OCI-LY1 (cell line): ENCODE measurements around the gene LINS1.
A peak's percentile ranks its signal among the peaks of the same experiment; 100 is the strongest.

Experiments used
- H2AFZ ChIP-seq: fragments of 200-600 bp; sonication (generic), shearing (Covaris generic); 2 replicates; pipeline ENCODE4 v1.6.0; 2014; ENCODE audit warnings: antibody characterized with exemption, mild to moderate bottlenecking, low read length
- H3F3A ChIP-seq: fragments of 200-600 bp; sonication (generic), shearing (Covaris generic); 2 replicates; pipeline ENCODE4 v1.6.0; 2014; ENCODE audit warnings: mild to moderate bottlenecking, antibody characterized with exemption, low read length, moderate library complexity; ENCODE audit not compliant: insufficient read depth
- H3K27ac ChIP-seq: fragments of 200-600 bp; sonication (generic); 2 replicates; pipeline ENCODE4 v1.5.1; 2014; ENCODE audit warnings: low read length, mixed run types, mild to moderate bottlenecking, low read depth; ENCODE audit not compliant: poor library complexity, severe bottlenecking
- H3K27me3 ChIP-seq: fragments of 200-600 bp; sonication (generic); 2 replicates; pipeline ENCODE4 v1.6.0; 2014; ENCODE audit warnings: antibody characterized with exemption, mild to moderate bottlenecking, low read length, moderate library complexity; ENCODE audit not compliant: insufficient read depth
- H3K36me3 ChIP-seq: fragments of 200-600 bp; sonication (generic); 2 replicates; pipeline ENCODE4 v1.6.1; 2014; ENCODE audit warnings: mild to moderate bottlenecking, antibody characterized with exemption, low read length, moderate library complexity, mixed read lengths; ENCODE audit not compliant: insufficient read depth
- H3K4me1 ChIP-seq: fragments of 200-600 bp; sonication (generic); 2 replicates; pipeline ENCODE4 v1.5.1; 2014; ENCODE audit warnings: mild to moderate bottlenecking, low read length, moderate library complexity; ENCODE audit not compliant: insufficient read depth, severe bottlenecking
- H3K4me2 ChIP-seq: fragments of 200-600 bp; sonication (generic), shearing (Covaris generic); 2 replicates; pipeline ENCODE4 v1.6.1; 2014; ENCODE audit warnings: low read length
- H3K4me3 ChIP-seq: fragments of 200-600 bp; sonication (generic); 2 replicates; pipeline ENCODE4 v1.5.1; 2014; ENCODE audit warnings: low read length, low read depth, mild to moderate bottlenecking, mixed read lengths; ENCODE audit not compliant: poor library complexity, severe bottlenecking
- H3K79me2 ChIP-seq: fragments of 200-600 bp; shearing (Covaris generic); 2 replicates; pipeline ENCODE4 v1.6.1; 2016; ENCODE audit warnings: mixed run types, low read length, mixed read lengths; ENCODE audit not compliant: insufficient read depth
- H3K9ac ChIP-seq: fragments of 200-600 bp; sonication (generic), shearing (Covaris generic); 2 replicates; pipeline ENCODE4 v1.6.1; 2014; ENCODE audit warnings: mild to moderate bottlenecking, low read length, mixed read lengths
- H3K9me2 ChIP-seq: fragments of 200-600 bp; sonication (generic), shearing (Covaris generic); 2 replicates; pipeline ENCODE4 v1.6.1; 2014; ENCODE audit warnings: low read depth, mild to moderate bottlenecking, low read length, mixed read lengths
- H3K9me3 ChIP-seq: fragments of 200-600 bp; shearing (Covaris generic); 2 replicates; pipeline ENCODE4 v1.6.1; 2014; ENCODE audit warnings: low read length, mixed read lengths
- H4K20me1 ChIP-seq: fragments of 200-600 bp; sonication (generic), shearing (Covaris generic); 2 replicates; pipeline ENCODE4 v1.6.0; 2016; ENCODE audit warnings: mild to moderate bottlenecking, low read length; ENCODE audit not compliant: insufficient read depth
- EZH2 ChIP-seq: fragments of 200-600 bp; sonication (generic), shearing (Covaris generic); IDR thresholded peaks from 2 replicates; pipeline ENCODE4 v1.8.0; 2017; ENCODE audit warnings: borderline replicate concordance, mixed run types, mild to moderate bottlenecking, antibody characterized with exemption, low read length, moderate library complexity, mixed read lengths
- TF ChIP-seq, protein P1 (sequence below): fragments of 200-600 bp; sonication (generic), shearing (Covaris generic); IDR thresholded peaks from 2 replicates; pipeline ENCODE4 v1.5.1; 2017; ENCODE audit warnings: mild to moderate bottlenecking, antibody characterized with exemption, low read length, moderate library complexity, mixed read lengths

The LINS1 gene

DNA sequence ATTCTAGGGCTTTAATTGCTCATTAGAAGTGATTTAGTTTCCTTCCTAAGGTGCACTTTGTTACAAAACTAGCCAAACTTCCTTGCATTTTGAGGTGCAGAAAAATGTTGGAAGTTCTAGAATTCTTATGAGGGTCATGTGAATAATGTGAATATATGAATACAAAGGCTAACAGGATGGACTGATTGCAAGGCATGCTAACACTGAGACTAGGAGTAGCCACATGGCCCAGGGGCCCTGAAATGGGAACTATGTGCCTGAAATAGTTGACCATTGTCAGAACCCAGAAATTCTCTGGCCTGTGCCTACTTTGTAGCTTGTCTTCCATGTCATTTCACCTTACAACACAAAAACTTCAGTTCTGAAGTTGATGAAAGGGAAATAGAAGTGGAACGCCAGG is 11.2 kb upstream of the LINS1 start:
- Histone ChIP-seq H3F3A (no peaks in the 10 kb centered on the region; the same call in 1 of the 2 replicates), H2AFZ (no peak overlapping the region), H3K9ac (no peak overlapping the region), H3K4me2 (no peak overlapping the region), H3K27ac (no peak overlapping the region), H3K9me3 (no peaks in the 10 kb centered on the region), H3K9me2 (no peaks in the 10 kb centered on the region), H4K20me1 (no peaks in the 10 kb centered on the region), H3K36me3 (peaks cover 44% of the 10 kb centered on the region), H3K27me3 (no peaks in the 10 kb centered on the region), H3K4me1 (no peaks in the 10 kb centered on the region), H3K4me3 (no peak overlapping the region), H3K79me2 (no peaks in the 10 kb centered on the region)
- TF ChIP-seq, protein P1, sequence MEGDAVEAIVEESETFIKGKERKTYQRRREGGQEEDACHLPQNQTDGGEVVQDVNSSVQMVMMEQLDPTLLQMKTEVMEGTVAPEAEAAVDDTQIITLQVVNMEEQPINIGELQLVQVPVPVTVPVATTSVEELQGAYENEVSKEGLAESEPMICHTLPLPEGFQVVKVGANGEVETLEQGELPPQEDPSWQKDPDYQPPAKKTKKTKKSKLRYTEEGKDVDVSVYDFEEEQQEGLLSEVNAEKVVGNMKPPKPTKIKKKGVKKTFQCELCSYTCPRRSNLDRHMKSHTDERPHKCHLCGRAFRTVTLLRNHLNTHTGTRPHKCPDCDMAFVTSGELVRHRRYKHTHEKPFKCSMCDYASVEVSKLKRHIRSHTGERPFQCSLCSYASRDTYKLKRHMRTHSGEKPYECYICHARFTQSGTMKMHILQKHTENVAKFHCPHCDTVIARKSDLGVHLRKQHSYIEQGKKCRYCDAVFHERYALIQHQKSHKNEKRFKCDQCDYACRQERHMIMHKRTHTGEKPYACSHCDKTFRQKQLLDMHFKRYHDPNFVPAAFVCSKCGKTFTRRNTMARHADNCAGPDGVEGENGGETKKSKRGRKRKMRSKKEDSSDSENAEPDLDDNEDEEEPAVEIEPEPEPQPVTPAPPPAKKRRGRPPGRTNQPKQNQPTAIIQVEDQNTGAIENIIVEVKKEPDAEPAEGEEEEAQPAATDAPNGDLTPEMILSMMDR: no peak
- no peak for TF ChIP-seq EZH2

DNA sequence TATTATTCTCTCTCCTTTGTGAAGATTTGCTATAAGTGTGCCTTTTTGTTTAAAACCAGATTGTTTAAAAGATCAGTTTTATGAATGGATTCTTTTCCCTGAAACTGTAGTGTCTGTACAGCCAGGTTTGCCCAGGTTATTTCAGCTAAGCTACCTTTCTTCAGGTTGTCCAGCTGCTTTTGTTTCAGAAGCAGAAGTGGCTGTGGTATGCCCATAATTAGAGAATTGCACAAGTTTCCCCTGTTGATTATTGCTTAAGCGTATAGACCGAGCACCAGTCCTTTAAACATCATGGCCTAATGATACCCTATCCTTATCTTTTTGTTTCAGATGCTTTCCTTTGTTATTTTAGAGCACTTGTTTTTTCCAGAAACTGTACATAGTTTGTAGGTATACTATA is 10.6 kb upstream of the LINS1 start:
- Histone ChIP-seq H3K4me3 (no peak overlapping the region), H3F3A (no peaks in the 10 kb centered on the region; the same call in 1 of the 2 replicates), H3K9me3 (no peaks in the 10 kb centered on the region), H3K36me3 (peaks cover 49% of the 10 kb centered on the region), H4K20me1 (no peaks in the 10 kb centered on the region), H3K9me2 (no peaks in the 10 kb centered on the region), H3K4me2 (no peak overlapping the region), H3K4me1 (no peaks in the 10 kb centered on the region), H3K9ac (no peak overlapping the region), H3K27me3 (no peaks in the 10 kb centered on the region), H3K27ac (no peak overlapping the region), H2AFZ (no peak overlapping the region), H3K79me2 (no peaks in the 10 kb centered on the region)
- TF ChIP-seq, protein P1: no peak
- no peak for TF ChIP-seq EZH2

DNA sequence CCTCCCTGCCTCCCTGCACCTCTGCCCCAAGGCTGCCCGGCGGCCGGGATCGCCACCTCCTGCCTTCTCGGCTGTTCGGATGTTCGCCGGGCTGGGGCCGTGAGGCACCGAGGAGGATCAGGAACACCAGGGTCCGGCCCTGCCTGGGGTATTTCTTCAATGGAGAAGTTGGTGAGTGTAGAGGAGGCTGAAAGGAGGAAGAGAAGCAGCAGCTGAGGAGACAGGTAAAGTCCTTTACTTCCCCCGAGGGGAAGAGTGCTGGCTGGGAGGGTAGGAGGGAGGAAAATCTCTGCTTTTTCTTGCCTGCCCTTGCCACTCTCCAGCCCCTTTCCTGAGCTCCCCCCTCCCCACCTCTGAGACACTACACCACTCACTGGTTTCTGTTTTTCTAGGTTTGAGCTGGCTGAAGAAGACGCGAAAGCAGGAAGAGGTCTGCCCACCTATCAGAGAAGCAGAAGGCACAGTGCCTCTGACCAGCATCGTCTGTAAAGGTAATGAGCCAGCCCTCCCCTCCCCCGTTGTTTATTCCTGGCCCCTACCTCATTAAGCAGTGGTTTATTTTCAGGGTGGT is 924 bp upstream of the LINS1 start:
- H3K9ac ChIP-seq: peak overlapping the region; percentile 89

More for the DNA sequence above, 924 bp upstream of the LINS1 start:
- H2AFZ ChIP-seq: peak overlapping the region; percentile 72; the same call in 1 of the 2 replicates
- H3K27ac ChIP-seq: peak overlapping the region; percentile 60
- H4K20me1 ChIP-seq: no peaks in the 10 kb centered on the region
- H3K9me3 ChIP-seq: no peaks in the 10 kb centered on the region
- H3K4me2 ChIP-seq: peak overlapping the region; percentile 82
- no peaks in the 10 kb centered on the region for H3K27me3 ChIP-seq
- peaks cover 11% of the 10 kb centered on the region; the same call in 1 of the 2 replicates for H3K36me3 ChIP-seq
- TF ChIP-seq, protein P1: no peak
- no peak for TF ChIP-seq EZH2
- peak overlapping the region; percentile 94 for H3K4me3 ChIP-seq
- H3K4me1 ChIP-seq: peaks cover 35% of the 10 kb centered on the region
- no peaks in the 10 kb centered on the region for H3K9me2 ChIP-seq
- H3K79me2 ChIP-seq: peaks cover 46% of the 10 kb centered on the region
- no peaks in the 10 kb centered on the region for H3F3A ChIP-seq
